Measurements from ENCODE around the gene TGFBR3. TPM values are rescaled to one million over a fixed set of nuclear protein-coding genes. Genes with fewer than 3 reads are reported as not detected.

The TGFBR3 gene
- total and polyA plus RNA-seq, 9 of the 15 experiments (the other 6 are each of a cell fraction or from before 2014, with no cell fraction given) = 3.6 to 32.4 (median 15.6) TPM

DNA sequence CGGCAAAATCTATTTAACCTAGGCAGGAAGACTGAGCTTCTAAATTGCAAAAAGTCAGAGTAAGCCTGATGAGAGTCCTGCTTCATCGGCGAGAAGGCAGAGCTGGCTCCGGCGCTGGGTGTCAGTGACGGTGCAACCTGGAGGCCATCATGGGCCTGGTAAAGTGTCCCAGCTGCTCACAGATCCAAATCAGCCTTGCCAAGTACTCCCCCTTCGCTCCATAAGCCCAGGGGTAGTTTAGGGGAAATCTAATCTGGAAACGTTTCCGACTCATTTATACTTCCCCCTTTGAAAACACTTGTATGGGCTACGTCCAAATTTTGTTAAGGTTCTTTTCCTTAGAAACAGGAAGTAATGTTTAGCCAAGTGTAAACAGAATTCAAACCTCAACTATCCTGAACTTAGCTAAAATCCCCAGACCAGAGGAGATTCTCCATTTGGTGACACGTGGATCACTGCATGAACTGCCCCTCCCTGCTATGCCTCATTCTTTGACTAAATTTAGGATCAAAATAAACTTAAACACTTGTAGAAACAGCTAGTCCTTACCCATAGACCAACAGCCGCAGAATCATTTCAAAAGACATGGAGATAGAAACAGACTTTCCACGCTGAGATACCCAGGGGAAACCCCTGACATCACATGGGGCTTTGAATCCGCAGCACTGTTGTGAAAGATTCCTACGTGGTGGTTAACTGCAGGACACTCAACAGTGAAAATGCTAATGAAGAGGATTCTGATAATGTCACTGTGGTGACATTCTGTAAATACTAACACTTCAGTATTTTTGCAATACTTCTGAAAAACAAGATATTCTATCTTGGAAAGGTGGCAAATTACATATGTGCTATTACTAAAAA is 172.7 kb downstream of the TGFBR3 start (continued):
- TF ChIP-seq MYC (IDR thresholded peaks at IDR 0.05; ENCODE audit: low read depth, low read length) (peak; percentile 65; the same call in 1 of the 2 replicates), MYC (CRISPR knock-in tag; IDR thresholded peaks at IDR 0.05; ENCODE audit: borderline replicate concordance, low read depth) (no peak), ZNF175 (CRISPR knock-in tag; IDR thresholded peaks at IDR 0.05; ENCODE audit: low read depth) (peak; percentile 63), ZNF766 (CRISPR knock-in tag; conservative IDR thresholded peaks at IDR 0.05) (peak; percentile 30; the same call in 1 of the 2 replicates), ZNF197 (CRISPR knock-in tag; IDR thresholded peaks at IDR 0.05; ENCODE audit: low read depth) (0 out of 2 replicates have a peak, but pooled peaks have one; percentile 40), SNRNP70 (optimal IDR thresholded peaks at IDR 0.05; ENCODE audit: low read depth, low read length) (no peak), HSF4 (CRISPR knock-in tag; IDR thresholded peaks at IDR 0.05; ENCODE audit: borderline replicate concordance) (no peak), TFAP4 (CRISPR knock-in tag; IDR thresholded peaks at IDR 0.05; ENCODE audit: borderline replicate concordance) (peak; percentile 77), SP2 (IDR thresholded peaks at IDR 0.05; ENCODE audit: extremely low read depth, low read depth, low read length, poor library complexity, severe bottlenecking) (no peak), ELF1 (tag; IDR thresholded peaks at IDR 0.05) (peak; percentile 45; the same call in 1 of the 2 replicates), RBM25 (IDR thresholded peaks at IDR 0.05; ENCODE audit: low read depth, low read length, severe bottlenecking) (no peak), BRD9 (IDR thresholded peaks at IDR 0.05; ENCODE audit: low read depth, partially characterized antibody) (peak; percentile 42), ZNF445 (CRISPR knock-in tag; IDR thresholded peaks at IDR 0.05; ENCODE audit: low read depth) (no peak), KDM5B (IDR thresholded peaks at IDR 0.05; ENCODE audit: insufficient replicate concordance, low read depth, low read length) (peak; percentile 29), SOX6 (IDR thresholded peaks at IDR 0.05) (peak; percentile 21; the same call in 1 of the 2 replicates), L3MBTL2 (IDR thresholded peaks at IDR 0.05) (peak; percentile 71), DPF2 (IDR thresholded peaks at IDR 0.05) (peak; percentile 42; the same call in 1 of the 2 replicates), ZNF589 (CRISPR knock-in tag; IDR thresholded peaks at IDR 0.05; ENCODE audit: low read depth) (peak; percentile 64; the same call in 1 of the 2 replicates), MEF2D (tag; conservative IDR thresholded peaks at IDR 0.05; ENCODE audit: low read depth) (no peak), SMARCE1 (IDR thresholded peaks at IDR 0.05) (peak; percentile 60; the same call in 1 of the 2 replicates), YY1 (IDR thresholded peaks at IDR 0.05; ENCODE audit: borderline replicate concordance in 1 of 3, control insufficient read depth in 1 of 3, extremely low read depth in 1 of 3, insufficient read depth in 3 of 3, insufficient read length in 1 of 3, insufficient replicate concordance in 2 of 3, low read depth in 1 of 3, low read length in 2 of 3) (peak in 2 of 3 experiments; percentile 71 to 87)
- TF ChIP-seq, protein P1, sequence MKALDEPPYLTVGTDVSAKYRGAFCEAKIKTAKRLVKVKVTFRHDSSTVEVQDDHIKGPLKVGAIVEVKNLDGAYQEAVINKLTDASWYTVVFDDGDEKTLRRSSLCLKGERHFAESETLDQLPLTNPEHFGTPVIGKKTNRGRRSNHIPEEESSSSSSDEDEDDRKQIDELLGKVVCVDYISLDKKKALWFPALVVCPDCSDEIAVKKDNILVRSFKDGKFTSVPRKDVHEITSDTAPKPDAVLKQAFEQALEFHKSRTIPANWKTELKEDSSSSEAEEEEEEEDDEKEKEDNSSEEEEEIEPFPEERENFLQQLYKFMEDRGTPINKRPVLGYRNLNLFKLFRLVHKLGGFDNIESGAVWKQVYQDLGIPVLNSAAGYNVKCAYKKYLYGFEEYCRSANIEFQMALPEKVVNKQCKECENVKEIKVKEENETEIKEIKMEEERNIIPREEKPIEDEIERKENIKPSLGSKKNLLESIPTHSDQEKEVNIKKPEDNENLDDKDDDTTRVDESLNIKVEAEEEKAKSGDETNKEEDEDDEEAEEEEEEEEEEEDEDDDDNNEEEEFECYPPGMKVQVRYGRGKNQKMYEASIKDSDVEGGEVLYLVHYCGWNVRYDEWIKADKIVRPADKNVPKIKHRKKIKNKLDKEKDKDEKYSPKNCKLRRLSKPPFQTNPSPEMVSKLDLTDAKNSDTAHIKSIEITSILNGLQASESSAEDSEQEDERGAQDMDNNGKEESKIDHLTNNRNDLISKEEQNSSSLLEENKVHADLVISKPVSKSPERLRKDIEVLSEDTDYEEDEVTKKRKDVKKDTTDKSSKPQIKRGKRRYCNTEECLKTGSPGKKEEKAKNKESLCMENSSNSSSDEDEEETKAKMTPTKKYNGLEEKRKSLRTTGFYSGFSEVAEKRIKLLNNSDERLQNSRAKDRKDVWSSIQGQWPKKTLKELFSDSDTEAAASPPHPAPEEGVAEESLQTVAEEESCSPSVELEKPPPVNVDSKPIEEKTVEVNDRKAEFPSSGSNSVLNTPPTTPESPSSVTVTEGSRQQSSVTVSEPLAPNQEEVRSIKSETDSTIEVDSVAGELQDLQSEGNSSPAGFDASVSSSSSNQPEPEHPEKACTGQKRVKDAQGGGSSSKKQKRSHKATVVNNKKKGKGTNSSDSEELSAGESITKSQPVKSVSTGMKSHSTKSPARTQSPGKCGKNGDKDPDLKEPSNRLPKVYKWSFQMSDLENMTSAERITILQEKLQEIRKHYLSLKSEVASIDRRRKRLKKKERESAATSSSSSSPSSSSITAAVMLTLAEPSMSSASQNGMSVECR (CRISPR knock-in tag; IDR thresholded peaks at IDR 0.05) = no peak
